GM23338 (cell line): ENCODE results near the gene DOCK2. TPM values are rescaled to one million over a fixed set of nuclear protein-coding genes. Genes with fewer than 3 reads are reported as not detected.

Experiments used
- ATAC-seq: fragments of 200-7000 bp; cut with Tn5 transposase; 3 replicates; pipeline ENCODE4 v1.9.1; 2020
- DNase-seq: peaks from one replicate; pipeline ENCODE4 v3.0.0-alpha.2; 2015; ENCODE audit warnings: low spot score
- H2AFZ ChIP-seq: fragments of 200-600 bp; sonication (generic); 2 replicates; pipeline ENCODE4 v1.8.0; 2016; ENCODE audit warnings: antibody characterized with exemption, mild to moderate bottlenecking, moderate library complexity
- H3F3A ChIP-seq: fragments of 200-600 bp; sonication (generic); replicated peaks from 2 replicates; pipeline ENCODE4 v1.8.0; 2017; ENCODE audit warnings: antibody characterized with exemption, mixed run types, low read depth
- H3K27ac ChIP-seq: fragments of 200-600 bp; sonication (generic); 2 replicates; pipeline ENCODE4 v1.6.1; 2016; ENCODE audit warnings: low read depth
- H3K27me3 ChIP-seq: fragments of 200-600 bp; sonication (generic); 2 replicates; pipeline ENCODE4 v1.8.0; 2016; ENCODE audit warnings: mild to moderate bottlenecking, mixed run types, moderate library complexity; ENCODE audit not compliant: insufficient read depth
- H3K36me3 ChIP-seq: fragments of 200-600 bp; sonication (generic); 2 replicates; pipeline ENCODE4 v1.8.0; 2016; ENCODE audit warnings: mild to moderate bottlenecking; ENCODE audit not compliant: insufficient read depth
- H3K4me1 ChIP-seq: fragments of 200-600 bp; sonication (generic); 2 replicates; pipeline ENCODE4 v1.8.0; 2016; ENCODE audit warnings: mild to moderate bottlenecking, moderate library complexity; ENCODE audit not compliant: insufficient read depth
- H3K4me2 ChIP-seq: fragments of 200-600 bp; sonication (generic); 2 replicates; pipeline ENCODE4 v1.7.1; 2017; ENCODE audit warnings: mixed run types
- H3K4me3 ChIP-seq: fragments of 200-600 bp; sonication (generic); 2 replicates; pipeline ENCODE4 v1.6.1; 2016; ENCODE audit warnings: mixed run types
- H3K79me2 ChIP-seq: fragments of 200-600 bp; sonication (generic); replicated peaks from 2 replicates; pipeline ENCODE4 v1.8.0; 2017; ENCODE audit warnings: mild to moderate bottlenecking; ENCODE audit not compliant: insufficient read depth
- H3K9me2 ChIP-seq: fragments of 200-600 bp; sonication (generic); 2 replicates; pipeline ENCODE4 v1.8.0; 2017; ENCODE audit not compliant: insufficient read depth
- H4K20me1 ChIP-seq: fragments of 200-600 bp; sonication (generic); replicated peaks from 2 replicates; pipeline ENCODE4 v1.8.0; 2017; ENCODE audit warnings: mild to moderate bottlenecking; ENCODE audit not compliant: insufficient read depth
- H3K27ac Mint-ChIP-seq: 2 replicates; pipeline ENCODE4 v1.8.0; 2020; ENCODE audit warnings: inconsistent platforms, mild to moderate bottlenecking, moderate library complexity, mixed read lengths
- H3K27me3 Mint-ChIP-seq: 3 replicates; pipeline ENCODE4 v1.8.0; 2022; ENCODE audit warnings: low read depth, mild to moderate bottlenecking, moderate library complexity, mixed read lengths, inconsistent platforms; ENCODE audit not compliant: insufficient read depth, poor library complexity
- H3K36me3 Mint-ChIP-seq: 3 replicates; pipeline ENCODE4 v1.8.0; 2021; ENCODE audit warnings: low read depth, mild to moderate bottlenecking, inconsistent platforms, moderate library complexity, mixed read lengths
- H3K4me1 Mint-ChIP-seq: 3 replicates; pipeline ENCODE4 v1.8.0; 2020; ENCODE audit warnings: mild to moderate bottlenecking, inconsistent platforms, mixed read lengths
- H3K4me3 Mint-ChIP-seq: 3 replicates; pipeline ENCODE4 v1.8.0; 2021; ENCODE audit warnings: moderate library complexity, mild to moderate bottlenecking, inconsistent platforms, mixed read lengths
- H3K9me3 Mint-ChIP-seq: 3 replicates; pipeline ENCODE4 v1.8.0; 2020; ENCODE audit warnings: moderate library complexity, mild to moderate bottlenecking, inconsistent platforms, mixed read lengths
- CREB1 ChIP-seq: fragments of 250-450 bp; sonication (Bioruptor Pico); IDR thresholded peaks from 2 replicates; pipeline ENCODE4 v1.5.0; 2020; ENCODE audit warnings: low read depth, mild to moderate bottlenecking, moderate library complexity
- ETS1 ChIP-seq: IDR thresholded peaks from 2 replicates; pipeline ENCODE4 v1.6.1; 2016; ENCODE audit warnings: antibody characterized with exemption
- EZH2 ChIP-seq: fragments of 200-600 bp; sonication (generic); IDR thresholded peaks from one replicate; pipeline ENCODE4 v1.8.0; 2017; ENCODE audit warnings: antibody characterized with exemption, mild to moderate bottlenecking, low read depth; ENCODE audit not compliant: unreplicated experiment
- EZH2phosphoT487 ChIP-seq: fragments of 200-600 bp; sonication (generic); IDR thresholded peaks from one replicate; pipeline ENCODE4 v1.8.1; 2018; ENCODE audit warnings: antibody characterized with exemption; ENCODE audit not compliant: unreplicated experiment
- NANOG ChIP-seq: IDR thresholded peaks from 2 replicates; pipeline ENCODE4 v1.6.1; 2016; ENCODE audit warnings: antibody characterized with exemption, borderline replicate concordance
- polyA plus RNA-seq: library from polyadenylated mRNA; unstranded; fragments of >200 nt; fragmentation: Nextera tagmentation; extraction: Ambion mirVana; gene quantifications from 2 replicates; pipeline ENCODE4 v1.2.1, GENCODE V29; 2016
- total RNA-seq: library from RNA; depleted of rRNA; stranded (reverse); fragments of >200 nt; shearing (Covaris generic); gene quantifications from 2 replicates; pipeline ENCODE4 v1.2.3, GENCODE V29; 2014
- TF ChIP-seq, protein P1 (sequence below): IDR thresholded peaks from one replicate; pipeline ENCODE4 v1.6.1; 2018; ENCODE audit warnings: antibody characterized with exemption; ENCODE audit not compliant: unreplicated experiment
- TF ChIP-seq, protein P2 (sequence below): fragments of 250-450 bp; sonication (Bioruptor Pico); IDR thresholded peaks from 2 replicates; pipeline ENCODE4 v1.5.0; 2020; ENCODE audit warnings: mild to moderate bottlenecking, moderate library complexity

Gene DOCK2
- total and polyA plus RNA-seq, 2 experiments from 2014 or later: 3.7 to 9.4 TPM

- Histone ChIP-seq H3K4me1 (no peaks in the 10 kb centered on the region), H3K4me2 (no peak overlapping the region), H3K27me3 (no peaks in the 10 kb centered on the region), H3F3A (no peaks in the 10 kb centered on the region), H3K27ac (no peak overlapping the region), H2AFZ (no peak overlapping the region), H3K36me3 (no peaks in the 10 kb centered on the region), H3K79me2 (no peaks in the 10 kb centered on the region), H3K9me2 (no peaks in the 10 kb centered on the region), H4K20me1 (no peaks in the 10 kb centered on the region), H3K4me3 (no peak overlapping the region)
- TF ChIP-seq, protein P1, sequence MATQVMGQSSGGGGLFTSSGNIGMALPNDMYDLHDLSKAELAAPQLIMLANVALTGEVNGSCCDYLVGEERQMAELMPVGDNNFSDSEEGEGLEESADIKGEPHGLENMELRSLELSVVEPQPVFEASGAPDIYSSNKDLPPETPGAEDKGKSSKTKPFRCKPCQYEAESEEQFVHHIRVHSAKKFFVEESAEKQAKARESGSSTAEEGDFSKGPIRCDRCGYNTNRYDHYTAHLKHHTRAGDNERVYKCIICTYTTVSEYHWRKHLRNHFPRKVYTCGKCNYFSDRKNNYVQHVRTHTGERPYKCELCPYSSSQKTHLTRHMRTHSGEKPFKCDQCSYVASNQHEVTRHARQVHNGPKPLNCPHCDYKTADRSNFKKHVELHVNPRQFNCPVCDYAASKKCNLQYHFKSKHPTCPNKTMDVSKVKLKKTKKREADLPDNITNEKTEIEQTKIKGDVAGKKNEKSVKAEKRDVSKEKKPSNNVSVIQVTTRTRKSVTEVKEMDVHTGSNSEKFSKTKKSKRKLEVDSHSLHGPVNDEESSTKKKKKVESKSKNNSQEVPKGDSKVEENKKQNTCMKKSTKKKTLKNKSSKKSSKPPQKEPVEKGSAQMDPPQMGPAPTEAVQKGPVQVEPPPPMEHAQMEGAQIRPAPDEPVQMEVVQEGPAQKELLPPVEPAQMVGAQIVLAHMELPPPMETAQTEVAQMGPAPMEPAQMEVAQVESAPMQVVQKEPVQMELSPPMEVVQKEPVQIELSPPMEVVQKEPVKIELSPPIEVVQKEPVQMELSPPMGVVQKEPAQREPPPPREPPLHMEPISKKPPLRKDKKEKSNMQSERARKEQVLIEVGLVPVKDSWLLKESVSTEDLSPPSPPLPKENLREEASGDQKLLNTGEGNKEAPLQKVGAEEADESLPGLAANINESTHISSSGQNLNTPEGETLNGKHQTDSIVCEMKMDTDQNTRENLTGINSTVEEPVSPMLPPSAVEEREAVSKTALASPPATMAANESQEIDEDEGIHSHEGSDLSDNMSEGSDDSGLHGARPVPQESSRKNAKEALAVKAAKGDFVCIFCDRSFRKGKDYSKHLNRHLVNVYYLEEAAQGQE: no peak
- no peak for ATAC-seq
- Mint-ChIP-seq H3K27me3 (peaks cover 2% of the 10 kb centered on the region), H3K36me3 (no peaks in the 10 kb centered on the region), H3K4me3 (no peak overlapping the region), H3K9me3 (no peaks in the 10 kb centered on the region), H3K27ac (no peak overlapping the region), H3K4me1 (no peaks in the 10 kb centered on the region)
- no peak for DNase-seq
These were observed 363.1 kb downstream of the DOCK2 start for GRCh38 chr5:170000155-170000554.

DNA sequence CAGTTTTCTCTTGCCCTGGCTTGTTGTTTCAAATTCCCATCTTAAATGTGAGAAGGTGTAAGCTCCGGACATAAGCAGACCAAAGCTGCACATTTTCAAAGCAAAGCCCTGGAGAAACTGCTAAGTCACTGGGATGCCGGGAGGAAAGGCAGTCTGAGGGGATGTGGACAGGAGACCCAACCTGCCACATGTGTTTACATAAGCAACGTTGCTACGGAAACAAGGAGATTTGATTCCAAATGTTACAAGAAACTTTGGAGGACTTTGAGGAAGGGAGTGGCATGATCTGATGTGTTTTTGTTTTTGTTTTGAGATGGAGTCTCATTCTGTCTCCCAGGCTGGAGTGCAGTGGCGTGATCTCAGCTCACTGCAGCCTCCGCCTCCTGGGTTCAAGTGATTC lies 368.9 kb downstream of the DOCK2 start:
- Mint-ChIP-seq H3K27me3 (no peaks in the 10 kb centered on the region), H3K4me1 (peaks cover 7% of the 10 kb centered on the region; the same call in 1 of the 3 replicates), H3K9me3 (no peaks in the 10 kb centered on the region), H3K4me3 (no peak overlapping the region), H3K36me3 (no peaks in the 10 kb centered on the region), H3K27ac (no peak overlapping the region; the same call in 1 of the 2 replicates)
- Histone ChIP-seq H3K27ac (no peak overlapping the region), H4K20me1 (no peaks in the 10 kb centered on the region), H3K4me3 (no peak overlapping the region), H3K36me3 (no peaks in the 10 kb centered on the region), H3K4me1 (no peaks in the 10 kb centered on the region), H3F3A (no peaks in the 10 kb centered on the region), H2AFZ (no peak overlapping the region), H3K4me2 (no peak overlapping the region), H3K27me3 (no peaks in the 10 kb centered on the region), H3K9me2 (no peaks in the 10 kb centered on the region), H3K79me2 (no peaks in the 10 kb centered on the region)
- peak; percentile 70 for DNase-seq
- TF ChIP-seq, protein P2, sequence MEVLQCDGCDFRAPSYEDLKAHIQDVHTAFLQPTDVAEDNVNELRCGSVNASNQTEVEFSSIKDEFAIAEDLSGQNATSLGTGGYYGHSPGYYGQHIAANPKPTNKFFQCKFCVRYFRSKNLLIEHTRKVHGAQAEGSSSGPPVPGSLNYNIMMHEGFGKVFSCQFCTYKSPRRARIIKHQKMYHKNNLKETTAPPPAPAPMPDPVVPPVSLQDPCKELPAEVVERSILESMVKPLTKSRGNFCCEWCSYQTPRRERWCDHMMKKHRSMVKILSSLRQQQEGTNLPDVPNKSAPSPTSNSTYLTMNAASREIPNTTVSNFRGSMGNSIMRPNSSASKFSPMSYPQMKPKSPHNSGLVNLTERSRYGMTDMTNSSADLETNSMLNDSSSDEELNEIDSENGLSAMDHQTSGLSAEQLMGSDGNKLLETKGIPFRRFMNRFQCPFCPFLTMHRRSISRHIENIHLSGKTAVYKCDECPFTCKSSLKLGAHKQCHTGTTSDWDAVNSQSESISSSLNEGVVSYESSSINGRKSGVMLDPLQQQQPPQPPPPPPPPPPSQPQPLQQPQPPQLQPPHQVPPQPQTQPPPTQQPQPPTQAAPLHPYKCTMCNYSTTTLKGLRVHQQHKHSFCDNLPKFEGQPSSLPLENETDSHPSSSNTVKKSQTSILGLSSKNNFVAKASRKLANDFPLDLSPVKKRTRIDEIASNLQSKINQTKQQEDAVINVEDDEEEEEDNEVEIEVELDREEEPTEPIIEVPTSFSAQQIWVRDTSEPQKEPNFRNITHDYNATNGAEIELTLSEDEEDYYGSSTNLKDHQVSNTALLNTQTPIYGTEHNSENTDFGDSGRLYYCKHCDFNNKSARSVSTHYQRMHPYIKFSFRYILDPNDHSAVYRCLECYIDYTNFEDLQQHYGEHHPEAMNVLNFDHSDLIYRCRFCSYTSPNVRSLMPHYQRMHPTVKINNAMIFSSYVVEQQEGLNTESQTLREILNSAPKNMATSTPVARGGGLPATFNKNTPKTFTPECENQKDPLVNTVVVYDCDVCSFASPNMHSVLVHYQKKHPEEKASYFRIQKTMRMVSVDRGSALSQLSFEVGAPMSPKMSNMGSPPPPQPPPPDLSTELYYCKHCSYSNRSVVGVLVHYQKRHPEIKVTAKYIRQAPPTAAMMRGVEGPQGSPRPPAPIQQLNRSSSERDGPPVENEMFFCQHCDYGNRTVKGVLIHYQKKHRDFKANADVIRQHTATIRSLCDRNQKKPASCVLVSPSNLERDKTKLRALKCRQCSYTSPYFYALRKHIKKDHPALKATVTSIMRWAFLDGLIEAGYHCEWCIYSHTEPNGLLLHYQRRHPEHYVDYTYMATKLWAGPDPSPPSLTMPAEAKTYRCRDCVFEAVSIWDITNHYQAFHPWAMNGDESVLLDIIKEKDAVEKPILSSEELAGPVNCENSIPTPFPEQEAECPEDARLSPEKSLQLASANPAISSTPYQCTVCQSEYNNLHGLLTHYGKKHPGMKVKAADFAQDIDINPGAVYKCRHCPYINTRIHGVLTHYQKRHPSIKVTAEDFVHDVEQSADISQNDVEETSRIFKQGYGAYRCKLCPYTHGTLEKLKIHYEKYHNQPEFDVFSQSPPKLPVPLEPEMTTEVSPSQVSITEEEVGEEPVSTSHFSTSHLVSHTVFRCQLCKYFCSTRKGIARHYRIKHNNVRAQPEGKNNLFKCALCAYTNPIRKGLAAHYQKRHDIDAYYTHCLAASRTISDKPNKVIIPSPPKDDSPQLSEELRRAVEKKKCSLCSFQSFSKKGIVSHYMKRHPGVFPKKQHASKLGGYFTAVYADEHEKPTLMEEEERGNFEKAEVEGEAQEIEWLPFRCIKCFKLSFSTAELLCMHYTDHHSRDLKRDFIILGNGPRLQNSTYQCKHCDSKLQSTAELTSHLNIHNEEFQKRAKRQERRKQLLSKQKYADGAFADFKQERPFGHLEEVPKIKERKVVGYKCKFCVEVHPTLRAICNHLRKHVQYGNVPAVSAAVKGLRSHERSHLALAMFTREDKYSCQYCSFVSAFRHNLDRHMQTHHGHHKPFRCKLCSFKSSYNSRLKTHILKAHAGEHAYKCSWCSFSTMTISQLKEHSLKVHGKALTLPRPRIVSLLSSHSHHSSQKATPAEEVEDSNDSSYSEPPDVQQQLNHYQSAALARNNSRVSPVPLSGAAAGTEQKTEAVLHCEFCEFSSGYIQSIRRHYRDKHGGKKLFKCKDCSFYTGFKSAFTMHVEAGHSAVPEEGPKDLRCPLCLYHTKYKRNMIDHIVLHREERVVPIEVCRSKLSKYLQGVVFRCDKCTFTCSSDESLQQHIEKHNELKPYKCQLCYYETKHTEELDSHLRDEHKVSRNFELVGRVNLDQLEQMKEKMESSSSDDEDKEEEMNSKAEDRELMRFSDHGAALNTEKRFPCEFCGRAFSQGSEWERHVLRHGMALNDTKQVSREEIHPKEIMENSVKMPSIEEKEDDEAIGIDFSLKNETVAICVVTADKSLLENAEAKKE: no peak
- TF ChIP-seq ETS1 (no peak), CREB1 (CRISPR knock-in tag) (no peak), EZH2 (no peak), EZH2phosphoT487 (no peak), NANOG (no peak)
- TF ChIP-seq, protein P1: no peak
- no peak for ATAC-seq
